ENCODE data around the gene TYW3. TPM values are rescaled to one million over a fixed set of nuclear protein-coding genes. Genes with fewer than 3 reads are reported as not detected.

Gene TYW3
- total and polyA plus RNA-seq, 2 of the 8 experiments (the other 6 are each of a cell fraction or from before 2014, with no cell fraction given), result 6.9 to 31.4 TPM

DNA sequence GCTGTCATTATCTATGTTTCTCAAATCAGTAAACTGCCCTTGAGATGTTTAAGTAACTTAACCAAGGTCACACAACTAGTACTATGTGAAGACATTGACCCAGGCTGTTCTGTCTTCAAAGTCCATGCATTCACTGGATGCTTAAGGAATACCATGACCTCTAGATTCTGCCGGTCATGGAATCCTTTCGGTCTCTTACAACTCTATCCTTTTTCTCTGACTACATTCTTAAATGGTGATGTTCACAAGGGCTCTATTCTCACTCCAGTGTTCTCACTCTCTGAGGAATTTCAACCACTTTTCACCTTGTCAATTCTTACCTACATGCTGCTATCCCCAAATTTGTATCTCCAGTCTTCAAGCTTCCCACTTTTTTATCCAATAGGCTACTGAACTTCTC is 15.3 kb upstream of the TYW3 start:
- H3K9me3 ChIP-seq (ENCODE audit: insufficient read depth in 2 of 2, low read depth in 1 of 2, low read length in 1 of 2), result no peaks in the 10 kb centered on the region
- CTCF ChIA-PET (ENCODE audit: partially characterized antibody), result interaction anchor here (0.7 to 1.6 kb wide), 4 partner anchors 8 to 29 kb away, joined by 3 to 7 read pairs (median 4); no protein-coding TSS in a partner anchor
- H2AFZ ChIP-seq (ENCODE audit: low read length), result no peak overlapping the region
- no peaks in the 10 kb centered on the region for H3K79me2 ChIP-seq (ENCODE audit: control insufficient read depth in 1 of 2, insufficient read depth in 2 of 2, low read length in 2 of 2)
- no peak overlapping the region for H2BK15ac ChIP-seq (ENCODE audit: low read length)
- peaks cover 0 to 2% of the 10 kb centered on the region in 2 experiments for H4K20me1 ChIP-seq (replicated peaks in 1 of 2; ENCODE audit: control insufficient read depth in 1 of 2, insufficient read depth in 2 of 2, low read length in 2 of 2)
- peaks cover 0 to 18% (median 4%) of the 10 kb centered on the region in 4 experiments; a peak in 5 of 8 replicates for H3K36me3 ChIP-seq (ENCODE audit: control insufficient read depth in 2 of 4, insufficient read depth in 4 of 4, low read length in 3 of 4)
- no peak overlapping the region for H3K9ac ChIP-seq (replicated peaks in 1 of 4; ENCODE audit: extremely low read depth in 1 of 4, low read depth in 3 of 4, low read length in 3 of 4)
- H3K4me2 ChIP-seq (ENCODE audit: insufficient read depth in 1 of 2, low read depth in 2 of 2, low read length in 2 of 2), result no peak overlapping the region
- 94% methylated on average over 2 of the region's 2 CpGs; no CpG with 5 or more reads in 1 of the 2 experiments for WGBS, 2 experiments (ENCODE audit: extremely low coverage in 1 of 2, insufficient coverage in 1 of 2, insufficient read length in 1 of 2, insufficient replicate concordance in 2 of 2, low coverage in 1 of 2, low lambda C conversion rate in 2 of 2, missing lambda C conversion rate in 1 of 2)
- no peak overlapping the region for H2BK12ac ChIP-seq (ENCODE audit: low read depth, low read length)
- FAIRE-seq, result no peak
- H2AK5ac ChIP-seq (ENCODE audit: low read depth, low read length), result no peak overlapping the region
- no peaks in the 10 kb centered on the region for H3K79me1 ChIP-seq (ENCODE audit: low read depth, low read length)
- H2BK20ac ChIP-seq (ENCODE audit: low read length), result no peak overlapping the region
- H4K5ac ChIP-seq (ENCODE audit: insufficient read length, low read depth, low read length), result no peak overlapping the region
- no peak overlapping the region for H3K4ac ChIP-seq (replicated peaks; ENCODE audit: insufficient read length, low read depth, low read length)
- no peak for DNase-seq (ENCODE audit: low read depth in 1 of 2, low spot score in 2 of 2)
- no peak overlapping the region for H4K8ac ChIP-seq (ENCODE audit: extremely low read depth, insufficient read depth, low read length)
- H3K18ac ChIP-seq (ENCODE audit: extremely low read depth, low read length), result no peak overlapping the region
- H3K27ac ChIP-seq (ENCODE audit: low read depth, low read length), result no peak overlapping the region
- no peak overlapping the region for H3K14ac ChIP-seq (ENCODE audit: insufficient read length)
- POLR2A ChIA-PET (ENCODE audit: partially characterized antibody), result no interaction called here
- no peak overlapping the region for H2BK5ac ChIP-seq (ENCODE audit: low read depth, low read length)
- H3K56ac ChIP-seq (replicated peaks; ENCODE audit: insufficient read length, low read depth, low read length), result no peak overlapping the region
- no peaks in the 10 kb centered on the region for H3K4me1 ChIP-seq (replicated peaks in 1 of 4; ENCODE audit: control insufficient read depth in 3 of 4, insufficient read depth in 4 of 4, low read length in 3 of 4)
- H3K27me3 ChIP-seq (replicated peaks in 1 of 4; ENCODE audit: control insufficient read depth in 3 of 4, extremely low read depth in 1 of 4, insufficient read depth in 3 of 4, low read length in 3 of 4), result no peaks in the 10 kb centered on the region
- no peak overlapping the region for H2BK120ac ChIP-seq (replicated peaks; ENCODE audit: low read depth, low read length)
- H3K4me3 ChIP-seq (ENCODE audit: extremely low read depth in 1 of 4, insufficient read depth in 2 of 4, low read depth in 3 of 4, low read length in 4 of 4), result no peak overlapping the region
- no peak overlapping the region for H3K23ac ChIP-seq (ENCODE audit: insufficient read length)
- H3K23me2 ChIP-seq (ENCODE audit: low read depth, low read length), result no peaks in the 10 kb centered on the region
- no peak for TF ChIP-seq TEAD4 (IDR thresholded peaks at IDR 0.05; ENCODE audit: low read depth, low read length)
- TF ChIP-seq, protein P1, sequence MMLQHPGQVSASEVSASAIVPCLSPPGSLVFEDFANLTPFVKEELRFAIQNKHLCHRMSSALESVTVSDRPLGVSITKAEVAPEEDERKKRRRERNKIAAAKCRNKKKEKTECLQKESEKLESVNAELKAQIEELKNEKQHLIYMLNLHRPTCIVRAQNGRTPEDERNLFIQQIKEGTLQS (IDR thresholded peaks at IDR 0.05; ENCODE audit: insufficient read depth, low read depth, low read length), result no peak
- TF ChIP-seq, protein P2, sequence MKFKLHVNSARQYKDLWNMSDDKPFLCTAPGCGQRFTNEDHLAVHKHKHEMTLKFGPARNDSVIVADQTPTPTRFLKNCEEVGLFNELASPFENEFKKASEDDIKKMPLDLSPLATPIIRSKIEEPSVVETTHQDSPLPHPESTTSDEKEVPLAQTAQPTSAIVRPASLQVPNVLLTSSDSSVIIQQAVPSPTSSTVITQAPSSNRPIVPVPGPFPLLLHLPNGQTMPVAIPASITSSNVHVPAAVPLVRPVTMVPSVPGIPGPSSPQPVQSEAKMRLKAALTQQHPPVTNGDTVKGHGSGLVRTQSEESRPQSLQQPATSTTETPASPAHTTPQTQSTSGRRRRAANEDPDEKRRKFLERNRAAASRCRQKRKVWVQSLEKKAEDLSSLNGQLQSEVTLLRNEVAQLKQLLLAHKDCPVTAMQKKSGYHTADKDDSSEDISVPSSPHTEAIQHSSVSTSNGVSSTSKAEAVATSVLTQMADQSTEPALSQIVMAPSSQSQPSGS (IDR thresholded peaks at IDR 0.05; ENCODE audit: low read length), result no peak
- H4K91ac ChIP-seq (replicated peaks; ENCODE audit: insufficient read length, low read length), result no peak overlapping the region
